ENCODE measurements around the gene CTSW.
"Not testable (repeated sequence)": the region's sequence is repeated elsewhere in the genome, so short reads cannot be mapped to it uniquely, and the experiment has no call there.

Gene CTSW

DNA sequence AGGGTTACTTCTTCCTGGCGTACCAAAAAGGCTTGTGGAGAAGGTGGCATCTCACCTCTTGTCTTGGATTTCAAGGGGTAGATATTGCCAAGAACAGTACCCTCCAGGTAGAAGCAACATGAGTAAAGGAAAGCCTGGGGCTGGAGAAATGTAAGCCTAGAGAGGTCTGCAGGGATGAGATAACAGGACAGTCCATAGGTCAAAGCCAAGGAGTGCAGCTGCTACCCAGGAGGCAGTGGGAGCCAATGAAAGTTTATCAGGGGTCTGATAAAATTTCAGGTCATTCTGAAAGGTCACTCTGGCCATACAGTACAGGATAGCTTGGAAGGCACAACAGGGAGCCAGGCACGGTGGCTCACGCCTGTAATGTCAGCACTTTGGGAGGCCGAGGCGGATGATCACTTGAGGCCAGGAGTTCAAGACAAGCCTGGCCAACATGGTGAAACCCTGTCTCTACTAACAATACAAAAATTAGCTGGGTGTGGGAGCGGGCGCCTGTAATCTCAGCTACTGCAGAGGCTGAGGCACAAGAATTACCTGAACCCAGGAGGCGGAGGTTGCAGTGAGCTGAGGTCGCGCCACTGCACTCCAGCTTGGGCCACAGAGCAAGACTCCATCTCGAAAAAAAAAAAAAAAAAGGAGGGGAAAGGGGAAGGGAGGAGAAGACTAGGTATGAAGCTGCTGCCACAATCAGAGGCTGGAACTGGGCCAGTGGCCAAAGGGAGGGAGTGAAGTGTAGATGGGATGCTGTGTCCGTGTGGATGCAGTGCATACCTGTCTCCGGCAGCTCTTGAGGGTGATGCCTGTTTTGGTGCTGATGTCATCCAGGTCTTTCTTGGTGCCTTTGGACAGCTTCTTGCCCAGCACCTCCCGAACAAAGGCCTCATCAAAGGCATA is 7.4 kb downstream of the CTSW start:
- no peak for DNase-seq
- Histone ChIP-seq H3K4me3 (ENCODE audit: insufficient read depth, low read depth, low read length, poor library complexity, severe bottlenecking) (no peak overlapping the region), H3K9me3 (ENCODE audit: control insufficient read depth, low read length) (no peaks in the 10 kb centered on the region), H3K4me1 (ENCODE audit: control insufficient read depth, insufficient read depth, low read length, poor library complexity, severe bottlenecking) (peaks cover 26% of the 10 kb centered on the region), H3K27me3 (replicated peaks; ENCODE audit: control insufficient read depth, insufficient read depth, low read length, poor library complexity, severe bottlenecking) (no peaks in the 10 kb centered on the region), H3K27ac (ENCODE audit: insufficient read depth, low read length, poor library complexity, severe bottlenecking) (peak overlapping the region; percentile 90), H3K36me3 (ENCODE audit: control insufficient read depth, insufficient read depth, low read length) (peaks cover 27% of the 10 kb centered on the region)

DNA sequence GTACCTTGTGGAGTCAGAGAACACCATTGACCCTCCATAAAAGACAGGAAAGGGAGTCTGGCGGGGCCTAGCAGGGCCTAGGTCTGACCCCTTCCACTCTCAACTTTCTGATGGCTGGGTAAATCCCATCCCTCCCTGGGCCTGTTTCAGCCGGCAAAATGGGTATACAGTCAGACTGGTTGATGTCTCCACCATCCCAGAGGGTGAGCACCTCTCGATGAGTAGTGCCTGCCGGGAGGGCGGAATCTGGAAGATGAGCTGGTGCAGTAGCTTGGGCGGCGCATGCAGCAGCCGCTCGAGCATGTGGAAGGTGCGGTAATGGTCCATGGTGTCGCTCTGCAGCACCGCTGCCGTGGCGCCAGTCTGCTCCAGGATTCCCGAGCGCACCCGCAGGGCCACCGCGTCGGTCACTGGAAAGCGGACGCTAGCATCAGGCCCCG is 8.1 kb downstream of the CTSW start:
- H3K27ac ChIP-seq (ENCODE audit: insufficient read depth, low read length, poor library complexity, severe bottlenecking), result peak overlapping the region; percentile 90
- no peak for DNase-seq
- peak overlapping the region; percentile 79 for H3K4me3 ChIP-seq (ENCODE audit: insufficient read depth, low read depth, low read length, poor library complexity, severe bottlenecking)
- H3K9me3 ChIP-seq (ENCODE audit: control insufficient read depth, low read length), result no peaks in the 10 kb centered on the region
- H3K4me1 ChIP-seq (ENCODE audit: control insufficient read depth, insufficient read depth, low read length, poor library complexity, severe bottlenecking), result peaks cover 33% of the 10 kb centered on the region
- peaks cover 22% of the 10 kb centered on the region for H3K36me3 ChIP-seq (ENCODE audit: control insufficient read depth, insufficient read depth, low read length)
- no peaks in the 10 kb centered on the region for H3K27me3 ChIP-seq (replicated peaks; ENCODE audit: control insufficient read depth, insufficient read depth, low read length, poor library complexity, severe bottlenecking)

- peaks cover 16% of the 10 kb centered on the region for H3K36me3 ChIP-seq (ENCODE audit: control insufficient read depth, insufficient read depth, low read length)
- peak within 1 kb of the TSS; percentile 90 for H3K27ac ChIP-seq (ENCODE audit: insufficient read depth, low read length, poor library complexity, severe bottlenecking)
- H3K4me1 ChIP-seq (ENCODE audit: control insufficient read depth, insufficient read depth, low read length, poor library complexity, severe bottlenecking), result peaks cover 38% of the 10 kb centered on the region
- H3K27me3 ChIP-seq (replicated peaks; ENCODE audit: control insufficient read depth, insufficient read depth, low read length, poor library complexity, severe bottlenecking), result no peaks in the 10 kb centered on the region
- no peaks in the 10 kb centered on the region for H3K9me3 ChIP-seq (ENCODE audit: control insufficient read depth, low read length)
- peak; percentile 92 to 95 (median 93) for DNase-seq
- H3K4me3 ChIP-seq (ENCODE audit: insufficient read depth, low read depth, low read length, poor library complexity, severe bottlenecking), result peak within 1 kb of the TSS; percentile 79
These were observed 8.7 kb downstream of the CTSW start, which contains the start of gene FIBP for GRCh38 chr11:65888163-65888814. Gene FIBP (minus strand): TSS chr11:65888471. CDS start chr11:65888418, 53 bp downstream.

DNA sequence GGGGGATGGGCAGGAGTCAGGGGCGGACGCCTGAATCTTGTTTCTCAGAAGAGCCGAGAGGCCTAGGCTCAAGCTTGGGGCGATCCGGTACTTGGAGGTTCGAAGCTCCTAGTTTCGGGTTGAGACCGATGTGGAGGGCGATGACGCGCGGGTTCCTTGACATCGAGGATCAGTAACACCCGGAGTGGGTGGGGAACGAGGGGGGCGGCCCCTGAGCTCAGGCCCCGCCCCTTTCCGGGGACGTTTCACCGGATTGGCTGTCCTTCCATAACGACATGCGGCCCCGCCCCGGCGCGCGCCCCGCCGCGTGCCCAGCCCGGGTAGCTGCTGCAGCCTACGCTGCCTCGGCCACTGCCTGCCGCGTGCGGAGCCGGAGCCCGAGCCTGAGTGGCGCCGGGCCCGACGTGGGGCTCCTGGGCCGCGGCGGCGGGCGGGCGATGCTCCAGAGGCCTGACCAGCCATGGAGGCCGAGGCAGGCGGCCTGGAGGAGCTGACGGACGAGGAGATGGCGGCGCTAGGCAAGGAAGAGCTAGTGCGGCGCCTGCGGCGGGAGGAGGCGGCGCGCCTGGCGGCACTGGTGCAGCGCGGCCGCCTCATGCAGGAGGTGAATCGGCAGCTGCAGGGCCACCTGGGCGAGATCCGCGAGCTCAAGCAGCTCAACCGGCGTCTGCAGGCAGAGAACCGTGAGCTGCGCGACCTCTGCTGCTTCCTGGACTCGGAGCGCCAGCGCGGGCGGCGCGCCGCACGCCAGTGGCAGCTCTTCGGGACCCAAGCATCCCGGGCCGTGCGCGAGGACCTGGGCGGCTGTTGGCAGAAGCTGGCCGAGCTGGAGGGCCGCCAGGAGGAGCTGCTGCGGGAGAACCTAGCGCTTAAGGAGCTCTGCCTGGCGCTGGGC is 10.9 kb downstream of the CTSW start, which contains the start of gene CCDC85B:
Gene CCDC85B (plus strand): TSS at position 350 of the 895 bp plus-strand sequence. CDS start 111 bp downstream, at position 461.
- Histone ChIP-seq H3K9me3 (ENCODE audit: control insufficient read depth, low read length) (no peaks in the 10 kb centered on the region), H3K27ac (ENCODE audit: insufficient read depth, low read length, poor library complexity, severe bottlenecking) (peak within 1 kb of the TSS; percentile 90), H3K27me3 (replicated peaks; ENCODE audit: control insufficient read depth, insufficient read depth, low read length, poor library complexity, severe bottlenecking) (no peaks in the 10 kb centered on the region), H3K4me3 (ENCODE audit: insufficient read depth, low read depth, low read length, poor library complexity, severe bottlenecking) (peak within 1 kb of the TSS; percentile 79), H3K36me3 (ENCODE audit: control insufficient read depth, insufficient read depth, low read length) (peaks cover 2% of the 10 kb centered on the region), H3K4me1 (ENCODE audit: control insufficient read depth, insufficient read depth, low read length, poor library complexity, severe bottlenecking) (peaks cover 45% of the 10 kb centered on the region)
- DNase-seq, result peak; percentile 96 to 97 (median 97)

GRCh38 chr11:65891219-65892136 is 11.8 kb downstream of the CTSW start:
- DNase-seq, result no peak
- Histone ChIP-seq H3K36me3 (ENCODE audit: control insufficient read depth, insufficient read depth, low read length) (no peaks in the 10 kb centered on the region), H3K27me3 (replicated peaks; ENCODE audit: control insufficient read depth, insufficient read depth, low read length, poor library complexity, severe bottlenecking) (no peaks in the 10 kb centered on the region), H3K27ac (ENCODE audit: insufficient read depth, low read length, poor library complexity, severe bottlenecking) (peak overlapping the region; percentile 90), H3K4me1 (ENCODE audit: control insufficient read depth, insufficient read depth, low read length, poor library complexity, severe bottlenecking) (peaks cover 45% of the 10 kb centered on the region), H3K9me3 (ENCODE audit: control insufficient read depth, low read length) (no peaks in the 10 kb centered on the region), H3K4me3 (ENCODE audit: insufficient read depth, low read depth, low read length, poor library complexity, severe bottlenecking) (peak overlapping the region; percentile 79)

- Histone ChIP-seq H3K27ac (ENCODE audit: insufficient read depth, low read length, poor library complexity, severe bottlenecking) (peak overlapping the region; percentile 90), H3K4me3 (ENCODE audit: insufficient read depth, low read depth, low read length, poor library complexity, severe bottlenecking) (peak overlapping the region; percentile 79), H3K4me1 (ENCODE audit: control insufficient read depth, insufficient read depth, low read length, poor library complexity, severe bottlenecking) (peaks cover 45% of the 10 kb centered on the region)
- not testable (repeated sequence) for H3K27me3 ChIP-seq (replicated peaks; ENCODE audit: control insufficient read depth, insufficient read depth, low read length, poor library complexity, severe bottlenecking); H3K9me3 ChIP-seq (ENCODE audit: control insufficient read depth, low read length); DNase-seq; H3K36me3 ChIP-seq (ENCODE audit: control insufficient read depth, insufficient read depth, low read length)
These were observed 12.5 kb downstream of the CTSW start for GRCh38 chr11:65892137-65892540.

GRCh38 chr11:65892661-65893317 is 13.2 kb downstream of the CTSW start:
- Histone ChIP-seq H3K27me3 (replicated peaks; ENCODE audit: control insufficient read depth, insufficient read depth, low read length, poor library complexity, severe bottlenecking) (no peaks in the 10 kb centered on the region), H3K9me3 (ENCODE audit: control insufficient read depth, low read length) (no peaks in the 10 kb centered on the region), H3K36me3 (ENCODE audit: control insufficient read depth, insufficient read depth, low read length) (no peaks in the 10 kb centered on the region), H3K27ac (ENCODE audit: insufficient read depth, low read length, poor library complexity, severe bottlenecking) (peak overlapping the region; percentile 62), H3K4me3 (ENCODE audit: insufficient read depth, low read depth, low read length, poor library complexity, severe bottlenecking) (peak overlapping the region; percentile 6), H3K4me1 (ENCODE audit: control insufficient read depth, insufficient read depth, low read length, poor library complexity, severe bottlenecking) (peaks cover 42% of the 10 kb centered on the region)
- no peak for DNase-seq

DNA sequence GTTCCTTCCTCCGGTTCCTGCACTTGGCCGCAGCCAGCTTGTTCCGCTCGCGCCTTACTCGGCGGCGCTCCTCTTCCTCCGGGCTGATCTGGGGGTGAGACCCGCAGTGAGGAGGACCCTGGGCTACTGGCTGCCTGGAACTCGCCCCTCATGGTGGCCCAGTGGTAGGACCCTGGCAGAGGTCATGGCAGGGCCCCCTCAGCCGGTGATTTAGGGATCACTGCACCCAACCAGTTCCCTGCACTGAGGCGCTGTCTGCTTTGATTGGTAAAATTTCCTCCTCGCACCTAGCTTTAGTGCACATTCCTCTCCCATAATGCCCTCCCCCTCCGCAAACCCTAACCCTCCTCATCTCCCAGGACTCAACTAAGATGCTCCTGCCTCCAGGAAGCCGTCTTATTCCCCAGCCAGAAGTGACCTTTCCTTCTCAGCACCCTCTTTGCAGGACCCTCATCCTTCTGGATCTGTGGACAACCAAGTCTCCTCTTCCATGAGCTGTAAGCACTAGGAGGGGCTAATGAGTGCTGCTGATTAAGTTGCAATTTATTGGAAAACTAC is 14.5 kb downstream of the CTSW start:
- Histone ChIP-seq H3K27me3 (replicated peaks; ENCODE audit: control insufficient read depth, insufficient read depth, low read length, poor library complexity, severe bottlenecking) (peaks cover 4% of the 10 kb centered on the region), H3K27ac (ENCODE audit: insufficient read depth, low read length, poor library complexity, severe bottlenecking) (peak overlapping the region; percentile 62), H3K9me3 (ENCODE audit: control insufficient read depth, low read length) (no peaks in the 10 kb centered on the region), H3K4me3 (ENCODE audit: insufficient read depth, low read depth, low read length, poor library complexity, severe bottlenecking) (peak overlapping the region; percentile 35), H3K4me1 (ENCODE audit: control insufficient read depth, insufficient read depth, low read length, poor library complexity, severe bottlenecking) (peaks cover 43% of the 10 kb centered on the region), H3K36me3 (ENCODE audit: control insufficient read depth, insufficient read depth, low read length) (no peaks in the 10 kb centered on the region)
- no peak for DNase-seq
